GM18505 (cell line): ENCODE results near the gene HDHD5.

Source experiments
- ATAC-seq: cut with Tn5 transposase; IDR thresholded peaks from one replicate; pipeline ENCODE4 v1.9.1; 2021; ENCODE audit not compliant: unreplicated experiment
- POLR2A ChIP-seq: IDR thresholded peaks from 4 replicates; pipeline ENCODE4 v1.6.1; 2011; ENCODE audit warnings: borderline replicate concordance; ENCODE audit not compliant: insufficient read depth, insufficient read length; ENCODE audit errors: extremely low read depth

Gene HDHD5

DNA sequence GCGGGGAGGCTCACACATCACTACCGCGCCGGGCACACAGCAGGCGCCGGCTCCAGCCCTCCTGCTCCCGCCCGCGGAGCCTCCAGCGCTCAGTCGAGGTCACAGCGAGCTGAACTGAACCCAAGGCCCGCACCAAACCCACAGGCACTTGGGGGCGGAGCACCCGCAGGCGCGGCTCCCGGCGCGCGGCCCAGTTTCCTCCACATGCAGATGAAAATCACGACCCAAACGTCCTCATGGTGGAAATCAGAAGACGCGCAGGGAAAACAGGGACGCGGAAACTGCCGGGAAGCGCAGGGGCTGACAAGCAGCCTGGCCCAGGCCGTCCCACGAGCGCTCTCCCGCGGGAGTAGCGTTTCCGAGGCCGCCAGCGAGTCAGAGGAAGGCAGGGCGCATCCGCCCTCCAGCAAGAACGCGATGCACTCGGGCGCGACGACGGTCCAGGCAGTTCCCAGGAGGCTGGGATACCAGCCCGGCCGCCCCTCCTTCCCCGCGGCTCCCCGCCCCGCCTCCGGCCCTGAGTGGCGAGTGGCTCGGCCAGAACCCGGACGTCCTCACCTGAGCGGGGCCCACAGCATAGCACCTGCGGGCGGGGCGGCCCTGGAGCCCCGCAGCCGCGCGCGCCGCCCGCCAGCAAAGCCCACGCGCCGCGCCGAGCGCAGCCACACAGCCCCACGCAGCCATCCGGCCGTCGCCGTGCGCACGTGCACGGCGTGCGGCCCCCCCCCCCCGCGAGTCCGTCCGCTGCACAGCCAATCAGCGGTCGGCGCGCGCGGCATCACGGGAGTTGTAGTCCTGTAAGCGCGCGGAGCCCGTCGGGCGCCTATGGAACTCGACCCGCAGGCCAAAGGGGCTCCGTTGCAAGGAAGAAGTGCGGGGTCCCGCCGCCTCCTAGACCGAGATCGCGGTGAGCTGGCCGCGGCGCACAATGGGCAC, at the start of gene HDHD5:
HDHD5 (minus strand) TSS at position 710 of the 936 bp plus-strand sequence; CDS start at position 684, 26 bp downstream.
- TF ChIP-seq POLR2A, result peak; percentile 64
- peak; percentile 78 for ATAC-seq

DNA sequence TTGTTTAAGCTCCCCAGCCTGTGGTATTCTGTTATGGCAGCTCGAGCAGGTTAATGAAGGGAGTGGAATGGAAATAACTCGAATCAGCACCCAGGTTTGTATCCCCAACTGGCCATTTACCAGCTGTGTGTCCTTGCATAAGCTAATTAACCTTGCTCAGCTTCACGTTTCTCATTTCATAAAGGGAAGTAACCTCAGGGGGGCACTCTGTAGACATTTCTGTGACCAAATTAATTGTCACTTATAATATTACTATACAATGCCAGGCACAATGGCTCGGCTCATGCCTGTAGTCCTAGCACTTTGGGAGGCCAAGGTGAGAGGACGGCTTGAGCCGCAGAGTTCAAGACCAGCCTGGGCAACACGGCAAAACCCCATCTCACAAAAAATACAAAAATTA, 46.4 kb upstream of the HDHD5 start:
- TF ChIP-seq POLR2A, result no peak
- ATAC-seq, result no peak

DNA sequence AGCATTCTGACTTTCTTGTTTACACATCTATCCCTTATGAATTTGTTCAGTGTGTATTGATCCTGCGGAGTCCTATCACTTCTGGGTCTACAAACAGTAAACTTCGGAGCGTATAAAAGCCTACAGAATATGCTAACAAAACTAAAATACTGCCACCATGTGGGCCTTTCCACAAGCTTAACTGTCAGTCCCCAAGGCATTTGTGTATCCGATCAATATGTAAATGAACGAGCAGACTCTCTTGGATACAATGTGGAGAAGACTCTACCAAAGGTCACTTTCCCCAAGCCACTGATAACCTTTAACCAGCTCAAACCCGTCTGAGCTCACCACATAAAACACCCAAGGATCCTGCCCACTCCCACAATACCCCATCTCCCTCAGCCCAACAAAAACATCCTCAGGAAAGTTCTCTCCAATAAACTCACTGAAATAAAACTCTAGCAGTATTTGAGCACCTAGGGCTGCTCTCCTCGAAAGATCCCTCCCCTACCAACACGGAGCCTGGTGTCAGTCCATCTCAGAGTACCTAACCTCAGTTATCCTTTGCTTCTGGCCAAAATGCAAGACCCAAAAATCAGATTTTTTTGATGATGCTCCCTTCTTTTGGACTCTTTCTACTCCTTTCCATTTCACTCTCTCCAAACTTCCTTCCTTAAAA, 42.3 kb upstream of the HDHD5 start:
- no peak for ATAC-seq
- no peak for TF ChIP-seq POLR2A

DNA sequence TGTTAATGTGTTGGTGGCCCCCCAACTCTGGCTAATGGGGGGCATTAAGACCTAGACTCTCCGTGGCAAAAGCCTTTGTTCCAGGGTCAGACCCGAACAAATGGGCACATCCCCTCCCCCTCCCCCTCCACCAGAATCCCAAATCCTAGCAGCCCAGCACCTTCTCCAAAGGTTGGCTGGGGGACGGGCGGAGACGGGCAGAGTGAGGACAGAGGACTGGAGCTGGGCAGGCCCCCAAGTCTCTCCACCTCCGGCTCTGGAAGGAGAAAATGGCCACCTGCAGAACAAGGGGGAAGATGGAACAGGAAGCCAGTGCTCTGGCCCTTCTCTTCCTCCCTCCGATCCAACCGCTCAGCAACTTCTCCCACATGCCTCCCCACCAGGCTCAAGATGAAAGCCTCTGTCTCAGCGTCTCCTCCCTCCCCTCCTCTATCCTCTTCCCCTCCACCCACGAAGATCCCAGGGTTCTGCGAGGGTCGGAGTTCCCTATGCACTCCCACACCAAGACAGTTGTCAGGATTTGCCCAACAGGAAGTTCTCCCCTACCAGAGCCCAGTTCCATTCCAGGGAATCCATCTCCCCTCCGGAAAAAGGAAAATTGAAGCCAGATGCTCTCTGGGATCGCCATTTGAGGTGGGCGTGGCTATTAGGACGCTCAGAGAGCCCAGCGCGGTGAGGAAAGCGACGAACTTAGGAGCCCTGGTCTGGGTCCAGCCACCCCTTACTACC, 40.1 kb upstream of the HDHD5 start:
- ATAC-seq, result no peak

DNA sequence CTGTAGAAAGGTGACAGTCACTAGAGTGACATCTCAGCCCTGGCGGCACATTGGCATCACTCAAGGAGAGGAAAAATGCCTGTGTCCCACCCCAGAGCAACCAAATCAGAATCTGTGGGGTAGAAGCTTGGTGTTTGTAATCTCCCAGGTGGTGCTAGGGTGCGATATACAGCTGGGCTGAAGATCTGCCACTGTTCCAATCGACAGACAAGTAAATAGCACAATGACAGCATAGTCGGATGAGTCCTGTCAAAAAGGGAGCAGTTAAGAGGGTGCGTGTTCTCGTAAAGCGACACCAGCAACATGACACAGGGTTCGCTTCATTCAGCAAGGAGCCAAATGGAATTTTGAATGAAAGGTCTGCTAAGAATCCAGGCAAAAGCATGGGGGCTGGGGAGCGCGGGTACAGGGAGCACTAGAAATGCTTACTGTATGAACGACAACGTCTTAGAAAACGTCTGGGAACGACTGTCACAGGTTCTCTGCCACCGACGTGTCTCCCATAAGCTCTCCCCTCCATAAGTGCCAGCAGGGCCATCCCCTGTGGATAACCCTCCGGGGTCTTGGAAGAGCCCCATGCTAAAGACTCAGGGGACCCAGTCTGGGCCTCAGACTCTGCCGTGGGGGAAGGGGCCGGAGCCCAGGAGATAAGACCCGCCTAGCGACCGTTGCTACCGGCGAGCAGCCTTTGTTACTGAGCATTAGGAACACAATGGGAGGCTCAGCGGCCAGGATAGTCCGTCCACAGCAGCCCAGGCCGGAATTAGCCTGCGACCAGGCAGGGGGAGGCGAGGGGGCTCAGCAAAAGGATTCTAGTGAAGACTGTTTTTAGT, 39.3 kb upstream of the HDHD5 start:
- no peak for TF ChIP-seq POLR2A
- no peak for ATAC-seq

More for the DNA sequence above, 40.1 kb upstream of the HDHD5 start:
- TF ChIP-seq POLR2A, result no peak

DNA sequence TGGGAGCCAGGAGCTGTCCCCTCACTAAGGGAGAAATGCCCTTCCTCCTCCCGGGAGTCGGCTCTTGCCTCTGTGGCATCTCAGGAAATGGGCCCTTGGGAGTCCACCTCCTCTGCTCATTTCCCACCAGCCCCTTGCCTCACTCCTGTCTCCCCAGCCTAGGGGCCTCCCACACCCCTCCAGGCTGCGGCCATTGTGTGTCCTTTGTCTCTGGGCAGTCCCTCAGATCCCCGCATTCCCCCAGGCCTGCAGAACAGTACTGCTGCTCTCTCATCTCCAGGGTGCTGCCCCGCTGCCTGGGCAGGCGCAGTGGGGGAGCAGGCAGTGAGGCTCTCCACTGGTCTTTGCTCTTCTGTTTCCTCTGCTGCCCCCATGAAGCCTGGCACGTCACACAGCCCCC, 35.1 kb upstream of the HDHD5 start:
- TF ChIP-seq POLR2A, result no peak
- no peak for ATAC-seq

DNA sequence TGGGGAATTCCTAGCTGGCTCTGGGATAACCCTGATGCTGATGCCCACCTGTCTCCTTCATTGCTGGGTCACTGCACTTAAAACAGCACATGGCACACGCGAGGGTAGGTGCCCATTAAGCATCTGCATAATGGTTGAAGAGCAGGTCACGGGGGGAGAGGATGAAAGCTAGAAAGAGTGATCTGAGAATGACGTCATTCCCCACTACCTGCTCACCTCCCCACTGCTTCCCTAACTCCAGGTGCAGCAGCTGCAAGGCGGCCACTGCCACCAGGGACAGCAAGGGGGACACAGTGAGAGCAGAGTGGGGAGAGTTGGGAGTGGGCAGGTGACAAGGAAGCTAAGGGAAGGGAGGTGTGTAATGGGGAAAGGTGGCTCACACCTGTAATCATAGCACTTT, 33.1 kb upstream of the HDHD5 start:
- no peak for ATAC-seq
- no peak for TF ChIP-seq POLR2A

DNA sequence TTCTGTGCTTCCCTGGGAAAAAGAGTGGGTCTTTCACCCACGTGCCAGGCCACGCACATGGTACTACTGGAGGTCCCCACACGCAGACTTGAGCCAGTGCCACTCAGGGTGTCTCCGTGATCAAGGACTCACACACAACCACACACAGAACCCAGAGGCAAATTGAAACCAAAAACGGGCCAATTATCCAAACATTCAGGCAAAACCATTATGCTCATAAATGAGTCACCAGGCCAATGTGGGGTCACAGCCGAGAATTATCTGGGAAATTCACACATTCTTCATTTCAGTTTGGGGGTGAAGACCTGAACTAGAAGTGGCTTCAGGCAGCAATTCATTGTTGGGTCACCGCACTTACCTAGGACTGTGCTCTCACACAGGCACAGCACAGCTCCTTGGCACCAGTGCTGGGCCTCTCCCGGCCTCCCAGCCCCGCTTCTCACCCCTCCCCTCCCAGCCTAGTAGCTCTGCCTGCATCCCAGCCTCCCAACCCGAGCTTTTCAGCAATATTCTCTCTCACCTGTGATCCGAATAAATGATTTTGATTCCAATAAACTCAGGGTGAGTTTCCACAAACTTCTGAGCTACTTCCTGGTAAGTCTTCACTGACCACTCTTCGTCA, 32.2 kb upstream of the HDHD5 start:
- ATAC-seq, result no peak
- no peak for TF ChIP-seq POLR2A

DNA sequence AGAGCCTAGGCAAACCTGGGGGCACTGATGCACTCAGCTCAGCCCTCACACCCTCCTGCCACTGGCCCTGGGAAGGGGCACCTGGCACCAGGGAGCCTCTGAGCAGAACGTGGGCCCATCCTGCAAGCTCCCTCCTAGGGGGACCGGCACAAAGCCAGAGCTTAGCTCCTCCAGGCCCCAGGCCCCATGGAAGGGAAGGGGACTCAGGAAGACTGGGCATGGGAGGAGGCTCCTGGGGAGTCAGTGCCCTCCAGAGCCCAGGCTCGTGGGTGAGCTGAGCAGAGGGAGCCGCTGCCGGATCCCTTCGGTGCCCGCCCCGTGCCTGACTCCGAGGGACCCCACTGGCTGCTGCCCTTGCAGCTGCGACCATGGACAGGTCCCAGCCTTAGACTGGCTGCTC, 31.6 kb upstream of the HDHD5 start:
- no peak for ATAC-seq
- TF ChIP-seq POLR2A, result no peak

DNA sequence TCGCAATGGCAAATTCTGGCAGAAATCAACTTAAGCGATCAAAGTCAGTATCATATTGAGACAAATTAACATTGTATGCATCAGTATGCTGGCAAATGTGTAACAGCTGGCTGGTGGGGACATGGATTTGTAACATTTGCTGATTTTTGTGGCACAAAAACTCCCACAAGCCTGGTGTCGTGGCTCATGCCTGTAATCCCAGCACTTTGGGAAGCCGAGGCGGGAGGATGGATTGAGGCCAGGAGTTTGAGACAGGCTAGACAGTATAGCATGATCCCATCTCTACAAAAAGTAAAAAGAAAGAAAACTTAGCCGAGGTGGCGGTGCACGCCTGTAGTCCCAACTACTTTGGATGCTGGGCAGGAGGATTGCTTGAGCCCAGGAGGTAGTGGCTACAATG, 17.6 kb upstream of the HDHD5 start:
- TF ChIP-seq POLR2A, result no peak
- no peak for ATAC-seq

DNA sequence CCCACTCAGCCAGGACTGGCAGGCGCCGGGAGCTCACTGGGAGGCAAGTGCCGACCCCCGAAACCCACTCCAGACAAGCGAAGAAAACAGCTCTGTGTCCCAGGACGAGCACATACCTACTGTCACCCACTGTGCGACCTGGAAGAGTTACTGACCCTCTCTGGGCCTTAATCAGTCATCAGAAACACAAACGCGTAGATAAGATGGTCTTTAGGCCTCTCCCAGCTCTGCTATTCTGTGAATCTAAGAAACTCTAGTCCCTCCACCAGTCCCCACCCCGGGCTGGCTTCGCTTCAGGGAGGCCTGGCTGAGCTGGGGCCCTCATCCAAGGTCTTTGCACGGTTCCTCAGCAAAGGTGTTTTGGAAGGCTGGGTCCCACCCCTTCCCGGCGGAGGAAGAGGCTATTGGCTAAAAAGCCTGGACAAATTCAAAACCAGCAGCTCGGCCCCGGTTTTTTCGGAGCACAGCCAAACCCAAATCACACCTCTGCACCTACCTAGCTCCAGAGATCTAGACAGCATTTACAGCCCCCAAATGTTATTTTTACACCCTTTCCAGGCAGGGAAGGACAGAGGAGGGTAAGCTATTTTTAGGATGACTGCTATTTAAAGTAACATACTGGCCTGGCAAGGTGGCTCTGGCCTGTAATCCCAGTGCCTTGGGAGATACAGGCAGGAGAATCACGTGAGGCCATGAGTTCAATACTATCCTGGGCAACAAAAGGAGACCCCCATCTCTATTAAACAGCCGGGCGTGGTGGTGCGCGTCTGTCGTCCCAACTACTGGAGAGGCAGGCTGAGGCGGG, 13.2 kb upstream of the HDHD5 start:
- TF ChIP-seq POLR2A, result no peak
- no peak for ATAC-seq
